Mesothelial cell of epicardium (in vitro differentiated cells): ENCODE measurements around the gene PALM3. TPM values are rescaled to one million over a fixed set of nuclear protein-coding genes. Genes with fewer than 3 reads are reported as not detected.

Experiments used
- DNase-seq, 2 experiments: peaks; one replicate each; pipeline ENCODE4 v3.0.0; 2021; ENCODE audit warnings: low spot score in 2 of 2; ENCODE audit not compliant: unreplicated experiment in 2 of 2
- H3K27ac Mint-ChIP-seq: 2 replicates; pipeline ENCODE4 v1.8.0; 2021; ENCODE audit warnings: mixed read lengths
- H3K27me3 Mint-ChIP-seq: 2 replicates; pipeline ENCODE4 v1.8.0; 2021; ENCODE audit warnings: low read depth, mixed read lengths
- H3K36me3 Mint-ChIP-seq: 2 replicates; pipeline ENCODE4 v1.8.0; 2021; ENCODE audit warnings: mixed read lengths
- H3K4me1 Mint-ChIP-seq: 2 replicates; pipeline ENCODE4 v1.8.0; 2021; ENCODE audit warnings: mixed read lengths
- H3K4me3 Mint-ChIP-seq: 2 replicates; pipeline ENCODE4 v1.8.0; 2021; ENCODE audit warnings: mild to moderate bottlenecking, moderate library complexity, mixed read lengths
- H3K9me3 Mint-ChIP-seq: 2 replicates; pipeline ENCODE4 v1.8.0; 2021; ENCODE audit warnings: mixed read lengths
- CTCF ChIP-seq: fragments of 200-600 bp; sonication (generic); IDR thresholded peaks from one replicate; pipeline ENCODE4 v1.5.0; 2021; ENCODE audit warnings: antibody characterized with exemption; ENCODE audit not compliant: unreplicated experiment
- total RNA-seq: library from RNA; stranded (reverse); gene quantifications from 3 replicates; pipeline ENCODE4 v1.2.1, GENCODE V29; 2021

The PALM3 gene
- total RNA-seq, 1 donor from 2014 or later = 2.4 TPM

- no peak for DNase-seq
- H3K36me3 Mint-ChIP-seq = no peaks in the 10 kb centered on the region
- H3K27me3 Mint-ChIP-seq = no peaks in the 10 kb centered on the region
- H3K9me3 Mint-ChIP-seq = no peaks in the 10 kb centered on the region
- H3K4me3 Mint-ChIP-seq = no peak overlapping the region
- no peak overlapping the region for H3K27ac Mint-ChIP-seq
- peaks cover 24% of the 10 kb centered on the region for H3K4me1 Mint-ChIP-seq
- TF ChIP-seq CTCF = no peak
These were observed 16.5 kb upstream of the PALM3 start for GRCh38 chr19:14078411-14078810.

- no peak for TF ChIP-seq CTCF
- H3K4me1 Mint-ChIP-seq = peaks cover 22% of the 10 kb centered on the region
- peak overlapping the region; percentile 91 for H3K4me3 Mint-ChIP-seq
- no peaks in the 10 kb centered on the region for H3K9me3 Mint-ChIP-seq
- H3K27ac Mint-ChIP-seq = peak overlapping the region; percentile 92
- H3K27me3 Mint-ChIP-seq = peaks cover 2% of the 10 kb centered on the region
- no peak for DNase-seq
- H3K36me3 Mint-ChIP-seq = no peaks in the 10 kb centered on the region
These were observed 12.3 kb upstream of the PALM3 start for GRCh38 chr19:14073925-14074838.

GRCh38 chr19:14073261-14073924 lies 11.5 kb upstream of the PALM3 start:
- peaks cover 2% of the 10 kb centered on the region for H3K27me3 Mint-ChIP-seq
- peaks cover 22% of the 10 kb centered on the region for H3K4me1 Mint-ChIP-seq
- peak overlapping the region; percentile 92 for H3K27ac Mint-ChIP-seq
- H3K36me3 Mint-ChIP-seq = no peaks in the 10 kb centered on the region
- peak; percentile 68 to 86 for DNase-seq
- peak overlapping the region; percentile 91 for H3K4me3 Mint-ChIP-seq
- TF ChIP-seq CTCF = peak; percentile 38
- no peaks in the 10 kb centered on the region for H3K9me3 Mint-ChIP-seq

- H3K27ac Mint-ChIP-seq = peak within 1 kb of the TSS; percentile 47
- peaks cover 2% of the 10 kb centered on the region for H3K27me3 Mint-ChIP-seq
- no peak for TF ChIP-seq CTCF
- H3K4me1 Mint-ChIP-seq = peaks cover 22% of the 10 kb centered on the region
- H3K36me3 Mint-ChIP-seq = no peaks in the 10 kb centered on the region
- H3K4me3 Mint-ChIP-seq = peak within 1 kb of the TSS; percentile 91
- H3K9me3 Mint-ChIP-seq = no peaks in the 10 kb centered on the region
- peak in 1 of 2 experiments; percentile 58 for DNase-seq
These were observed 10.8 kb upstream of the PALM3 start, which contains the start of gene MISP3 for GRCh38 chr19:14072535-14073260. Gene MISP3, plus strand, starts transcription at chr19:14072786. Its CDS starts 524 bp downstream, at chr19:14073310.

- no peak for TF ChIP-seq CTCF
- no peak overlapping the region for H3K27ac Mint-ChIP-seq
- H3K36me3 Mint-ChIP-seq = no peaks in the 10 kb centered on the region
- DNase-seq = no peak
- H3K4me3 Mint-ChIP-seq = no peak overlapping the region
- H3K4me1 Mint-ChIP-seq = peaks cover 22% of the 10 kb centered on the region
- H3K27me3 Mint-ChIP-seq = peaks cover 2% of the 10 kb centered on the region
- no peaks in the 10 kb centered on the region for H3K9me3 Mint-ChIP-seq
These were observed 8.6 kb upstream of the PALM3 start for GRCh38 chr19:14070268-14071050.
